Measurements from ENCODE around the gene PODXL2. TPM values are rescaled to one million over a fixed set of nuclear protein-coding genes. Genes with fewer than 3 reads are reported as not detected.
"Not testable (repeated sequence)": the region's sequence is repeated elsewhere in the genome, so short reads cannot be mapped to it uniquely, and the experiment has no call there.

Gene PODXL2
- total RNA-seq, 1 donor from 2014 or later, result 28.9 TPM

DNA sequence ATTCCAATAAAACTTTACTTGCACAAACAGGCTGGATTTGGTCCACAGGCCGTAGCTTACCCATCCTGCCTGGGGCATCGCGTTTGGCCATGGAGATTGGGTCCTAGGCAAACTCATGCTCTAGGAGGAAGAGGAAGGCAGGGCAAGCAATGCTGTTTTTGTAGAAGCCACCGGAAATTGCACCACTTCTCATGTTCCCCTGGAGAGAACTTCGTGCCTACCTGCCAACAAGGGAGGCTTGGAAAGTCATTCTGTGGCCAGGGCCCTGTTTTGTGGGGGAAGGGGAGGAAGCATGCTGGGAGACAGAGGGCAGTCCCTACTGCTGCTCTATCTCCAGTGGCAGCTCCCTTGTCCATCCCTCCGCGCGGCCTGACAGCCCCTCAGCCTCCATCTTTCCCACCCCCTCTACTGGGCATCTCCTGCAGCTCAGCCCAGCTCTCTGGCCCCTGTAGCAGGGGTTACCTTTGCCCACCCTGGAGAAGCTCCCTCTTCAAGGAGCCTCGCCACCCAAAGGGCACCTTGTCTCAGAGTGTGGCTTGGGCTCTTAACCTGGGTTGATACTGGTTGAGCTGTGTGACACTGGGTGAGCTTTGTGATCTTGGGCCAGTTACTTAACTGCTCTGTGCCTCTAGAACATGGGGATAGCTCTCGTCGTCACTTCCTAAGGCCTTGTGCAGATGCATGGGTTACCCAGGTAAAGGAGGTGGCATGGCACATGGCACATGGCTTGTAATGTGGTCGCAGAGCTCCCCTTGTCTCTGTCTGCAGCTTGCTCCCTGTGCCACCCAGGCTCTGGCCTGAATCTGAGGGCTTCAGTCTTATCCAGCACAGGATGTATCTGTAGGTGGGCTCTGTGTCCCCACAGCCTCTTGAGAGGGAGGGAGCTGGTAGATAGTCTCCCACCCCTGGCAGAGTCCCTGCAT, 49.9 kb downstream of the PODXL2 start:
- no peak overlapping the region for H3K4me3 ChIP-seq (ENCODE audit: low read depth, low read length)
- no peak for TF ChIP-seq CTCF (conservative IDR thresholded peaks at IDR 0.05; ENCODE audit: low read depth, low read length)
- no peak for DNase-seq (ENCODE audit: low read depth)

DNA sequence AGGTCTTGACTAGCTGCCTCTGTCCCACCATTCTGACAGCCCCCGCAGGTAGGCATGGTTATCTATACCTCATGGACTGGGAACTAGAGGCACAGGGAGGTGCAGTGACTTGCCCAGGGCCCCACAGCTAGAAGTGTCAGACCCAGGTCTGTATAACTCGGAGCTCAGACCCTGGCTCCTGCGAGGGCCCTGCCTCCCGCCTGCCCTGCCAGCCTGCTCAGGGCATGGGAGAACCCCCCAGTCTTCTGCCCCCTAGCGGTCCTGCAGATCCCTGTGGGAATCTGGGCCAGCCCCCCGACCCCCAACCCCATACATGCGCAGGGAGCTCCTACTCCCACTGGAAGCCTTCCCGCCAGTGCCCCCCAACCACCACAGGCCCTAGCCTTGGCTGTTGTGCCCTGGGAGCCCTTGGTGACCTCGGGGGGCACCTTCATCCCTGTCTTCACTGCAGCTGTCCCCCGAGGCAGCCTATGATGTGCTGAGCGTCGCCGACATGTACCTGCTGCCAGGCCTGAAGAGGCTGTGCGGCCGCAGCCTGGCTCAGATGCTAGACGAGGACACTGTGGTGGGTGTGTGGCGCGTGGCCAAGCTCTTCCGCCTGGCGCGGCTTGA, 50.7 kb downstream of the PODXL2 start:
- TF ChIP-seq CTCF (conservative IDR thresholded peaks at IDR 0.05; ENCODE audit: low read depth, low read length), result no peak
- DNase-seq (ENCODE audit: low read depth), result no peak
- H3K4me3 ChIP-seq (ENCODE audit: low read depth, low read length), result no peak overlapping the region

GRCh38 chr3:127680146-127680661, 51.2 kb downstream of the PODXL2 start:
- DNase-seq (ENCODE audit: low read depth), result no peak
- no peak for TF ChIP-seq CTCF (conservative IDR thresholded peaks at IDR 0.05; ENCODE audit: low read depth, low read length)
- H3K4me3 ChIP-seq (ENCODE audit: low read depth, low read length), result no peak overlapping the region

- TF ChIP-seq CTCF (conservative IDR thresholded peaks at IDR 0.05; ENCODE audit: low read depth, low read length), result no peak
- DNase-seq (ENCODE audit: low read depth), result no peak
Measured at GRCh38 chr3:127680798-127681221, 51.8 kb downstream of the PODXL2 start.

DNA sequence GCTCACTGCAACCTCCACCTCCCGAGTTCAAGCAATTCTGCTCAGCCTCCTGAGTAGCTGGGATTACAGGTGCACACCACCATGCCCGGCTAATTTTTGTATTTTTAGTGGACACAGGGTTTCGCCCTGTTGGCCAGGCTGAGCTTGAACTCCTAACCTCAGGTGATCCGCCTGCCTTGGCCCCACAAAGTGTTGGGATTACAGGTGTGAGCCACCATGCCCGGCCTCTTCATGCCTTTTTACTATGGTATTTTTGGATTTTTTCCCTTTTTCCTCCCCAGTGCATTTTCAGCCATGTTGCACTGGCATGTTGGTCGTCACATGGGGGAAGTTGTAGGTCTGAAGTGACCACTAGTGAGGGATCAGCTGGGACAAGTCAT, 53.2 kb downstream of the PODXL2 start:
- H3K4me3 ChIP-seq (ENCODE audit: low read depth, low read length); DNase-seq (ENCODE audit: low read depth): not testable (repeated sequence)

More at GRCh38 chr3:127680798-127681221, 51.8 kb downstream of the PODXL2 start:
- H3K4me3 ChIP-seq (ENCODE audit: low read depth, low read length), result no peak overlapping the region

- TF ChIP-seq CTCF (conservative IDR thresholded peaks at IDR 0.05; ENCODE audit: low read depth, low read length), result no peak
- H3K4me3 ChIP-seq (ENCODE audit: low read depth, low read length), result no peak overlapping the region
- no peak for DNase-seq (ENCODE audit: low read depth)
Measured at GRCh38 chr3:127682561-127682960, 53.6 kb downstream of the PODXL2 start.

- no peak for TF ChIP-seq CTCF (conservative IDR thresholded peaks at IDR 0.05; ENCODE audit: low read depth, low read length)
Measured at GRCh38 chr3:127684871-127685707, 56.1 kb downstream of the PODXL2 start.

More at GRCh38 chr3:127684871-127685707, 56.1 kb downstream of the PODXL2 start:
- H3K4me3 ChIP-seq (ENCODE audit: low read depth, low read length), result no peak overlapping the region
- no peak for DNase-seq (ENCODE audit: low read depth)
